IPS-18c (cell line): ENCODE results near the gene ZNF516.

ENCODE experiments used
- H3K4me3 ChIP-seq: 2 replicates; pipeline ENCODE4 v1.7.0; 2013; ENCODE audit warnings: low read depth, mild to moderate bottlenecking, low read length, moderate library complexity; ENCODE audit not compliant: insufficient read depth
- H3K9me3 ChIP-seq: one replicate; pipeline ENCODE4 v1.6.1; 2013; ENCODE audit warnings: mild to moderate bottlenecking, low read length, moderate library complexity; ENCODE audit not compliant: control insufficient read depth, insufficient read depth

ZNF516 gene

DNA sequence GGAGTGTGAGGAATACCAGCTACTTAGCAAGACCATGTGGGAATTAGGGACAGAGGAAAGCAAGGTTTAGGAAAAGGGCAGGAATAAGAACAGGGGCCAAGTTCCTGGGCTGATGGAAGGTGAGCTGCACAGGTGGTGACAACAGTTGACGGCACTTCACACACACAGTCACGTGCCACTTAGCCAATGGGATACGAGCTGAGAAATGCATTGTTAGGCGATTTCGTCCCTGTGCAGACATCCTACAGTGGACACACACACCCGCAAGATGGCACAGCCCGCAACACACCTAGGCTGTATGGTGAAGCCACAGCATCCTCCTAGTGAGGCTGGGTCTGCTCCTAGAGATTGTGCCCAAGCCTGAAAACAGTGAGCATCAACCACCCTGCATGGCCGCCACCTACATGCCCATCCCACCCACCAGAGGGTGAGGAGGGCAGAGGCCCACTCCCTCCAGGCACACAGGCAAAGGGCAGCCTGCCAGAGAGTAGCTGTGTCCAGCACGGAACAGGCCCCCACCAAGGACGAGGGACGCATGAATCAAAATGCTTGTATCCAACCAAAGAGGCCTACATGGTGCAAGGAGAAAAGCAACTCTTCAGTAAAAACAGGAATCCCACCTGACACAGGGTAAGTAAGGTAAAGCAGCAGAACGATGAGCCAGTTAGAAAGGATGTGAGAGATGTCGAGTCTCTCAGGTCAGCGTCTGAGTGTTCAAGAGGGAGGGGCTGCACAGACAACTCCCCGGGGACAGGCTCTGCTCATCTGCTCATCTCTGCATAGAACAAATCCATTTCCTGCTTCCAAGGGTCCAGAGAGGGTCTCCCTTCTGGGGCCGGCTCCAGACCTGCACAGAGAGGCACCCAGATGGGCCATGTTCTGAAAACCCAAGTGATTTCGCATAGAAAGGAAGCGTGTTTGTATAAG lies 51.3 kb downstream of the ZNF516 start:
- Histone ChIP-seq H3K4me3 (no peak overlapping the region), H3K9me3 (no peaks in the 10 kb centered on the region)

DNA sequence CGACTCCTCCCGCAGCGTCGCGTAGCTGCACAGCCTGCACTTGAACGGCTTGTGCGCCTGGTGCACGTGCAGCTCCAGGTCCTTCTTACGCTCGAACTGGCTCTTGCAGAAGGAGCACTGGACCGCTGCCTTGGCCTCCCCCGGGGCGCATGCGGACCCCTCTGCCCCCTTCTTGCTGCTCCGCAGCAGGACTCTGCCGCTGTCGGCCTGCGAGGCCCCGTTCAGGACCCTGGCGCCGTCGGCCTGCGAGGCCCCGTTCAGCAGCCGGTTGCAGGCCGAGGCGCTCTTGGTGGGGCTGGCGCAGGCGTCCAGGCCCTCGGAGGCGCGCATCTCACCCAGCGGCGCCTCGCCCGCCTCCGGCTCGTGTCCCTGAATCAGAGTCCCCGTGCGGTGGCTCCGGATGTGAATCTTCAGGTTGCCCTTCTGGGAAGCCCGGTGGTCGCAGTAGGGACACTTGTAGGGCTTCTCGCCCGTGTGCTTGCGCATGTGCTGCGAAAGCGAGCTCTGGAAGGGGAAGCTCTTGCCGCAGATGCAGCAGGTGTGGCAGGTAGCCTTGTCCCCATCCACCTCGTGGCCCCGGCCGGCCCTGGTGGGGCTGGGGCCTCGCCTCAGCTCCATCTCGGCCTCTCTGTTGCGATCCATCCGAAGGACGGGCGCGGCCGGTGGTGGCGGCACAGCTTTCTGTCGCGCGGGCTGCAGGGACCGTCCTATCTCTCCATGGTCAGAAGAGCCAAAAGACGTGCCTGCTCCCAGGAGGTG lies 52.5 kb downstream of the ZNF516 start:
- no peak overlapping the region for H3K4me3 ChIP-seq
- no peaks in the 10 kb centered on the region for H3K9me3 ChIP-seq

DNA sequence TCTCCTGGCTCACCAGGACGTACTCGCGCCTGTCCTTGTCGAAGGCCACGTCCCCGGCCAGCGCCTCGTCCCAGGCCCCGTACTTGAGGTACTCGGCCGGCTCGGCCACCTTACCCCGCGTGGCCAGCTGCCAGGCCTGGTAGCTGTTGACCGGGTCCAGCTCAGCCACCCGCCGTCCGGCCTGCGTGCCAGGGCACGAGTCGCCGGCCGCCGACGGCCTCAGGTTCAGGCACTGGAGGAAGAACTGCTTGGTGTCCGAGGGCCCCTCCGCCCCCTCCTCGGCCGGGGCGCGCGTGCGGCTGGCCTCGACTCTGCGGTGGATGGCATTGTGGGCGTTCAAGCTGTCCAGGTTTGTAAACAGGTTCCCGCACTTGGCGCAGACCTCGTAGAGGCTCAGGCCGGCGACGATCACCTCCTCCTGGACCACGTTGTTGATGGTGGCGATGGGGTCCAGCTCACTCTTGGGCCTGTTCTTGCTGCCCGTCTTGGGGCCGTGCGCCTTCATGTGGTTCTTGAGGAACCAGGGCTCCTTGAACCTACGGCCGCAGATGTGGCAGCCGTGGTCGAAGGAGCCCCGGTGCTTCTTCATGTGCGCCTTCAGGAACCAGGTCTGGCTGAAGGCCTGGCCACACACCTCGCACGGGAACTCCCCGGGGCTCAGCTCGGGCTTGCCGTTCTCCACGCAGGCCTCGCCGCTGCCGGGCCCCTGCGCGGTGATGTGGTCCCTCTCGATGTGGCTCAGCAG lies 53.2 kb downstream of the ZNF516 start:
- Histone ChIP-seq H3K9me3 (no peaks in the 10 kb centered on the region), H3K4me3 (no peak overlapping the region)

DNA sequence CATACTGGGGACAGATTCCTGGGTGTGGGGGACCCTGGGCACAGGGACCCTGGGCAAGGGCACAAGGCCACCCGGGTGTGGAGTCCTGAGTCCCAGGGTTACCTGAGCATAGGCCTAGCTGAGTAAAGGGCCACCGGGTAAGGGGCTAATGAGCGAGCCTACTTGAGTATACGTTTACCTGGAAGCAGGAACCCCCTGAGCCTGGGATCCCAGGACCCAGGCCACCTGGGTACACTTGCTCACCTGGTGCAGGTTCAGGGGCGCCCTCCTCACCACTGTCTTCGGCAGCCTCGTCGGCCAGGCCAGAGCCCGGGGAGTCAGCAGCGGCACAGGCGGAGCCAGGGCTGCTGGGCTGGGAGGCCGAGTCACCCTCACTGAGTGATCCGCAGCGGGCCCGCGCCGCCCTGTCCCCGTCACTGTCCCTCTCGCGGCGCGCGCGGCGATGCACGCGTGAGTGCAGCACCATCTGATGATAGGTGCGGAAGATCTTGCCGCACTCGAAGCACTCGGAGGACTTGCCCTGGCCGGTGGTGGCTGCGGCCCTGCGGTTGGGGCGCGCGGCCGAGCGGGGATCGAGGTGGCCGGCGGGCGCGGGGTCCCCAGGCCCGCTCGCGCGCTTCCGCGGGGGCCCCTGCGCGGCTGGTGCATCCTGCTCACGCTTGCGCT lies 53.9 kb downstream of the ZNF516 start:
- Histone ChIP-seq H3K9me3 (no peaks in the 10 kb centered on the region), H3K4me3 (no peak overlapping the region)

DNA sequence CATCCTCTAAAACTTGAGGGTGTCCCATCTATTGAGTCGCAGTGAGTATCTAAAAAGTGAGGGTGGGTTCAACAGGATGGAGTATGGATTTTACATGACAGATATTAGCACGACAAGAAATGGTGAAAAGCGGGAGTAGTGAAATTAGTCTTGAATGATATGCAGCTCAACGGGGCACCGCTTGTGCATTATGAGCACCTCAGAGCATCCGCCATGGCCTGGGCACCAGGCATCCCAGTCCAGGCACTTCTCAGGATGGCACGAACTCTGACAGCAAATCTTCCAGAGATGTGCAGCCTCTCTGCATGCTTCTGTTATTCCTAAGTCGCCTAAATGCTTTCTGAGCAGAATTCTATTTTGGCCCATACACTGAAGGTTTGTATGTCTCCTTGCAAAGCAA lies 57.1 kb downstream of the ZNF516 start:
- peaks cover 4% of the 10 kb centered on the region for H3K9me3 ChIP-seq
- no peak overlapping the region for H3K4me3 ChIP-seq

DNA sequence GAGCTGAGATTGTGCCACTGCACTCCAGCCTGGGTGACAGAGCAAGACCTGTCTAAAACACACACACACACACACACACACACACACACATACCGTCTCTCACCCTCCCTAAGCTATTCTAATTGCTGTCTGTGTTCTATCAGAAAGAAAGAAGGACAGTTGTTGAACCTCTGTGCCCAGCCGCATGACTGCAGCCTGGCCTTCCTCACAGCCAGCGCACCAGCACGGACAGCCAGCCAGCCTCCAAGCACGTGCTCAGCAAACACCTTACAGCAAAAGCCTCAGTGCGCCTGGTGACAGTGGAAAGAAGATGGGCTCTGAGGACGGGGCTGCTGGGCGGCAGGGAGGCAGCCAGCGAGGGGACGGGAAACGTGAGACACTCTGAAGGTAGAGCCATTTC lies 58.0 kb downstream of the ZNF516 start:
- peaks cover 4% of the 10 kb centered on the region for H3K9me3 ChIP-seq
- H3K4me3 ChIP-seq = no peak overlapping the region

DNA sequence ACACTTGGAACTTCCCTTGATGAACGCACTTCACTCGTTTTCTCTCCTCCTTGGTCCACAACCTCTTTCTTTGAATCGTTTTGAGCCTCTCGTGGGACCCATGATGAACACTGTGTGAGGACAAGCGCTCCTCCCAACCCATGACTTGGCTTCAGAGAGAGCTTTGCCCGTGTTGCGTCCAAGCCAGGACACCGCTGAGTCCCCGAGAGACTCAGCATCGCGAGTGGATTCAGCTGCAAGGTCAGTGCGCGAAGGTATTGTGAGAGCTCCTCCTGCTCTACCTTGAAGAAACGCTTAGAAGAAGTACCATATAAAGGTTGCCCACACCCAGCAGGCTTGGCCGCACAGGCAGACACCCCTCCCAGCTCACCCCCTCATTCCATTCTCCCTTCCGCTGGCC lies 58.7 kb downstream of the ZNF516 start:
- H3K4me3 ChIP-seq = no peak overlapping the region

DNA sequence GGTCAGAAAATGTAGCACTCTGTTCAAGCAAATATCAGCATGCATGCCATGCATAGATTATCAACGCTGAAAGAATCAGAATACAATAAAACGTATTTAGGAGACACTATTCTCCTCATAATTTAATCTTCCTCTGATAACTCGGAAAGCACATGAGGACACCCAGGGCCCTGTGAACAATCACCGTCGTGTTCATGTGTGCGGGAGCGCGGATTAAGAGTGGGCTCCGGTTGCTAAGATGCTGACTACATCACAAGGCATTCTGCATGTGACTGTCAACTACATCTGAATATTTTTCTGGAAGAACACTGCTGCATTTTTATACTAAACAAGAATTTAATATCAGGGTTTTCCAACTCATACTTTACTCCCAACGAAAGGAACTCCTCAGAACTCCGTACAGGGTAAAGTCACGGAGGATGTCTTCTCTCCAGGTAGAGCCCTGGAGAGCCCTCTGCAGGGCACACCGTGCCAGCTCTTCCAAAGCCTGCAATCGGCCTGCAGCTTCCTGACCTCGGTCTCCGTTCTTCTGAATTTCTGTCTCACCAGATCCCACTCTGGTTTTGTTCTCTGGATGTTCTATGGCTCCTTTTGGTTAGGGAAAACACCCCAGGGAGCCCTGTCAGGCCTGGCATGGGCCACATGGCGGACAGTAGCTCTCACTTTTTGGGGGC lies 59.6 kb downstream of the ZNF516 start:
- no peak overlapping the region for H3K4me3 ChIP-seq
- H3K9me3 ChIP-seq = peaks cover 4% of the 10 kb centered on the region

More for the DNA sequence above, 58.7 kb downstream of the ZNF516 start:
- peaks cover 4% of the 10 kb centered on the region for H3K9me3 ChIP-seq

DNA sequence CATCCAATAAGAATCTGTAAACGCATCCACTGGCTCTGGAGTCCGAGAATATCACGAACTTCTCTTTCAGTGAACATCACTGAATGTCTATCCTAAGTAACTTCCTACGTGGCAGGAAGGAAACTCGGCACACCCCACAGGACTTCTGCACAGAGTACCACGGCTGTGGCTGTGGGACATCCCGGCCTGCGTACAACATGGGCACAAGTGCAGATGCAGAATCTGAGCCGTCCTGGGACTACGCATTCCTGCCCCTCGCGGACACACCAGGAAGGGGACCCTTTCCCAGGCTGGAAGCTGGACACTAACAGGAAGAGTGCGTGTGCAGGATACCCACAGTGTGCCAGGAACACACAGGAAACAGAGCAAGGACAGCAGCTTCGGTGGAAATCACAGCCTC lies 60.6 kb downstream of the ZNF516 start:
- Histone ChIP-seq H3K4me3 (no peak overlapping the region), H3K9me3 (peaks cover 4% of the 10 kb centered on the region)

DNA sequence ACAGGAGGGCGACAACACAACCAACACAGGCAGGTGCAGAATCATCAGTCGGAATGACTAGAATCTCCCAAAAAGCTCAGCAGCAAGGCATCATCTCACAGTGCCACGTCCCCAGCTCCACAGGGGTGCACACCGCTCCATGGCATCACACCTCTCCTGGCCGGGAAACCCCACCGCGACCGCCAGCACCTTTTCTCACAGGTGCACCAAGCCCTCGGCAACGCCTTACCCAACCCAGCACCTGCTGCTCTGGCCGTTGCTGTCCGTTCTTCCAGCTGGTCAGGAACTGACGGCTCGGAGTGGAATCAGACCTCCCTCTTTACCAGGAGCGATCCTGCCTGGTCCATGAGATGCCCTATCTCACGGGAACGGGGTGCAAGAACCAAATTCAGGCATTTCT lies 61.3 kb downstream of the ZNF516 start:
- Histone ChIP-seq H3K4me3 (no peak overlapping the region), H3K9me3 (peaks cover 4% of the 10 kb centered on the region)

DNA sequence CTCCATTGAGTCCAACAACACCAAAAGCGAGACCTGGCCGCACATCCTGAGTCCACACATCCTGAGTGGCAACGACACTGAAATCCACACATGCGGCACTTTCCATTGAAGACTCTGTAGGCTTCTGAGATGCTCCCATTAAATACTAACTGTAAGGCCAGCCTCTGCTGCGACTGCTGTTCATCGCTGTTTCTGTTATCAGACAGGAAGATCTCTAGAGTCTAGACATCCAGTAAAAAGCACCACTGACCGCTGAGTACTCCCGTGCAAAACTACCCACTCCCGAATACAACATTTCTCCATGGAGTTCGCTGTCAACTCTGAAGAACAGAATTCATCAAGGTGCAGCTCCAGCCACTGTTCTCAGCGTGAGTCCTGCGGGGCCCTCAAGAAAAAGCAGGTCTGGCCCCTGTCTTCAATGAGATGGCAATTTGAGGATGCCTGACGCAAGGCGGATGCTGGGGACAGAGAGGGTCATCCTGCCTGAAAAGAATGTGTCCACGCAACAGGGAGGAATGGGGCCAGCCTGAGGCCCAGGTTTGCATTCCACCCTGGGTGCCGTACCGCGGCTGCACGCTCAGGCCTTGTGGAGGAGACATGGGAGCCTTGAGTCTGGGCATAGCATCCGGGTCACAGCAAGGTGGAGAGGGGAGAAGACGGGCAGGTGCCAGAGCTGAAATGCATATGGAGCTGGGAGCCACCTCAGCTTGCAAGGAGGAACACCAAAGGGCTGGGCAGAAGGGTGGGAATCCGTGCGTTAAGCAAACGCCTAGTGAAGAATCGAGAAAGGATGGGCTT lies 61.9 kb downstream of the ZNF516 start:
- Histone ChIP-seq H3K4me3 (no peak overlapping the region), H3K9me3 (peaks cover 4% of the 10 kb centered on the region)

DNA sequence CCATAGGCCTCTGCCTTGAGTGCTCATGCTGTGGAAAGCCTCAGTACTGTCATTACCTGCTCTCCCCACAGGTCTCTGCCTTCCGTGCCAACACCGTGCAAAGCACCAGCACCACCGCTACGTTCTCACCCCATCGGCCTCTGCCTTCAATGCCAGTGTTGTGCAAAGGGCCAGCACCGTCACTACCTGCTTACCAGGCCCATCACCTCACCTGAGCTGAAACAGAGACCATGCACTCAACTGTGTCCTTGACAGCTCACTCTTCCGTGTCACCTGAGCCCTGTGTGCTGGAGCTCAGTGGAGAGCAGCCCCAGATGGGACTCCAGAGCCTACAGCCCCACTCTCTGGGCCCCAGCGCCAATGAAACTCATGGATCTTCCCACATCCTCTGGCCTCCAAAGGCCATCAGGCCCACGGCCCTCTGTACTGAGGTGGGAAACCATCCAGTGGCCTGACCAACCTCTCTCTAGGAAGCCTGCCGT lies 62.7 kb downstream of the ZNF516 start:
- no peak overlapping the region for H3K4me3 ChIP-seq
- peaks cover 4% of the 10 kb centered on the region for H3K9me3 ChIP-seq

DNA sequence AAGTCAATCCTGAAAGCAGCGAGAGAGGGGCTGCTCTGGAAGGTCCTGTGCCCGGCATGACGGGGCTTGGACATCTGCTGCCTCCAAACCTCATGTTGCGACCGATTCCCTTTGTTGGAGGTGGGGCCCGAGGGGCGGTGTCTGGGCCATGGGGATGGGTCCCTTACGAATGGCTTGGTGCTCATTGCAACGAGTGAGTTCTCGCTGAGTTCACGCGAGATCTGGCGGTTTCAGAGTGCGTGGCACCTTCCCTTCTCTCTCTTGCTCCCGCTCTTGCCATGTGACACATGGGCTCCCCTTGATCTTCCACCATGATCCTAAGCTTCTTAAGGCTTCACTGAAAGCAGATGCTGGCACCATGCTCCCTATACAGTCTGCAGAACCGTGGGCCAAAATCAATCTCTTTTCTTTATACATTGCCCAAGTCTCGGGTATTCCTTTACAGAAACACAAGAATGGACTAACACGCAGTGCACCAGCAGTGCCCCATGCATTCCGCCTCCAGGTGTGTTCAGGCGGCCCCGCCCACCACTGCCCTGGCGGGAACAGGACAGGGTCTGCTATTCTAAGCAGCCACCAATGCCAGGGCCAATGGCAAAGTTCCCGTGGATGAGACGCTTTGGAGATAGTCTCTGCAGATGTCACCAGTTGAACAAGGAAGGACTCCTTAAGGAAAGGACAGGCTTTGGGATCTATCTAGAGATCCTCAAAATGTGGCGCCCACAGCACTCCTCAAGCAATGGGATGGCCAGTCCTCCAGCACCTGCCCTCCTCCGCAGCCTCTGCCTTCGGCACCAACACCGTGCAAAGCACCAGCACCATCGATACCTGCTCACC lies 63.4 kb downstream of the ZNF516 start:
- H3K9me3 ChIP-seq = peaks cover 4% of the 10 kb centered on the region
- no peak overlapping the region for H3K4me3 ChIP-seq

DNA sequence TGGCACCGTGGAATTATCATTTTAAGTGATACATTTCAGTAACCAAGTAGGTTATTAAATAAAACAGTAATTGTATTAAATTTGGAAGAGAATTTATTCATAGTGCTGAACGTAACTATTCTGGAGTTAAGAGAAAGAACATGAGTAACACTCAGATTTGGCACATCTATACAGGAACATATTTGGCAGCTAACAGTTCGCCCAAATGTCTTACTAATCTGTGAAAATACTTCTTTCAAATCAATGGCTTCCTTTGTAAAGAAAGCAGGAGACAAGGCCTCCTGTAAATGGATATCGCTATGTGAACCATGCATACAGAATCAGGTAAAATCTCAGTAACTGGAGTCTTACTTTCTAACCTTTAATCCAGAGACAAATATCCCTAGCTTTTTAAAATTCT lies 64.4 kb downstream of the ZNF516 start:
- Histone ChIP-seq H3K9me3 (peaks cover 4% of the 10 kb centered on the region), H3K4me3 (no peak overlapping the region)
